ENCODE data around the gene DNAH2.

DNA sequence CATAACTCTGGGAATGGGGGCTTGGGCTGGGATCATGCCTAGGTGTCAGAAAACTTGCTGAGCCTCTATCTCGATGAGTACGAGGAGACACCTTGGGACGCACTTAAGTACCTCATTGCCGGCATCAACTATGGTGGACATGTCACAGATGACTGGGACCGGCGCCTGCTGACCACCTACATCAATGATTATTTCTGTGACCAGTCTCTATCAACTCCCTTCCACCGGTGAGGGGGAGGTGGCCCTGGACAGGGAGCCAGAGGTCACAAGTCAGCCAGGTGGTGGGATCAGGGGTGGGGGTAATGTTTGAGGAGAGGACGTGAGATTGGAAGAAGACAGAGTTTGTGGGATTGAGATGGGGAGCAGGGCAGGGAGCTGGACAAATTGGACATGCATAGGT, 113.1 kb downstream of the DNAH2 start:
- TF ChIP-seq, protein P1, sequence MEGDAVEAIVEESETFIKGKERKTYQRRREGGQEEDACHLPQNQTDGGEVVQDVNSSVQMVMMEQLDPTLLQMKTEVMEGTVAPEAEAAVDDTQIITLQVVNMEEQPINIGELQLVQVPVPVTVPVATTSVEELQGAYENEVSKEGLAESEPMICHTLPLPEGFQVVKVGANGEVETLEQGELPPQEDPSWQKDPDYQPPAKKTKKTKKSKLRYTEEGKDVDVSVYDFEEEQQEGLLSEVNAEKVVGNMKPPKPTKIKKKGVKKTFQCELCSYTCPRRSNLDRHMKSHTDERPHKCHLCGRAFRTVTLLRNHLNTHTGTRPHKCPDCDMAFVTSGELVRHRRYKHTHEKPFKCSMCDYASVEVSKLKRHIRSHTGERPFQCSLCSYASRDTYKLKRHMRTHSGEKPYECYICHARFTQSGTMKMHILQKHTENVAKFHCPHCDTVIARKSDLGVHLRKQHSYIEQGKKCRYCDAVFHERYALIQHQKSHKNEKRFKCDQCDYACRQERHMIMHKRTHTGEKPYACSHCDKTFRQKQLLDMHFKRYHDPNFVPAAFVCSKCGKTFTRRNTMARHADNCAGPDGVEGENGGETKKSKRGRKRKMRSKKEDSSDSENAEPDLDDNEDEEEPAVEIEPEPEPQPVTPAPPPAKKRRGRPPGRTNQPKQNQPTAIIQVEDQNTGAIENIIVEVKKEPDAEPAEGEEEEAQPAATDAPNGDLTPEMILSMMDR (conservative IDR thresholded peaks at IDR 0.05; ENCODE audit: low read length): no peak
- TF ChIP-seq EZH2phosphoT487 (IDR thresholded peaks at IDR 0.05; ENCODE audit: borderline replicate concordance): no peak
